ENCODE data around the gene MYO1C.
"Not testable (repeated sequence)": the region's sequence is repeated elsewhere in the genome, so short reads cannot be mapped to it uniquely, and the experiment has no call there.

Gene MYO1C

DNA sequence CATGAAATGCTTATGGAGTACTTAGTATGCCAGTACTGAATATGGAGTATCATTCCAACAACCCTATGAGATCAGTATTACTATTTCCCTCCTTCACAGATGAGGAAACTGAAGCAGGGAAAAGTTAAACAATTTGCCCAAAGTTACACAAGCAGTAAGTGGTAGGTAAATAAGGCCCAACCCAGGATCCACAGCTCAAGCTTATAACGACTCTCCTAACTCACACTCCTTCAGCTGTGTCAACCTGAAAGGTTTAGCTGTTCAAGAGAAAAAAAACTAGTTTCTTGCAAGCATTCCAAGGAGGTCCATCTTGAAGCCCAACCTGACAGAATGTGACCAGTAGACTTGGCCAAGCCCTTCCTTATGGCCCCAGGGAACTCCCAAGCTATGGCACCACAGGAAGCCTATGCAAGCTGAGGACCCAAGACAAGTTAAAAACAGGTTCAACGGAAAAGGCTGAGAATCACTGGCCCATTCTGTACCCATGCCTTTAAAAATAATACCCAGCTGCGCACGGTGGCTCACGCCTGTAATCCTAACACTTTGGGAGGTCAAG is 43.0 kb downstream of the MYO1C start:
- no peak overlapping the region for H3K4me3 ChIP-seq (ENCODE audit: control insufficient read depth, low read depth, low read length)
- TF ChIP-seq, protein P1, sequence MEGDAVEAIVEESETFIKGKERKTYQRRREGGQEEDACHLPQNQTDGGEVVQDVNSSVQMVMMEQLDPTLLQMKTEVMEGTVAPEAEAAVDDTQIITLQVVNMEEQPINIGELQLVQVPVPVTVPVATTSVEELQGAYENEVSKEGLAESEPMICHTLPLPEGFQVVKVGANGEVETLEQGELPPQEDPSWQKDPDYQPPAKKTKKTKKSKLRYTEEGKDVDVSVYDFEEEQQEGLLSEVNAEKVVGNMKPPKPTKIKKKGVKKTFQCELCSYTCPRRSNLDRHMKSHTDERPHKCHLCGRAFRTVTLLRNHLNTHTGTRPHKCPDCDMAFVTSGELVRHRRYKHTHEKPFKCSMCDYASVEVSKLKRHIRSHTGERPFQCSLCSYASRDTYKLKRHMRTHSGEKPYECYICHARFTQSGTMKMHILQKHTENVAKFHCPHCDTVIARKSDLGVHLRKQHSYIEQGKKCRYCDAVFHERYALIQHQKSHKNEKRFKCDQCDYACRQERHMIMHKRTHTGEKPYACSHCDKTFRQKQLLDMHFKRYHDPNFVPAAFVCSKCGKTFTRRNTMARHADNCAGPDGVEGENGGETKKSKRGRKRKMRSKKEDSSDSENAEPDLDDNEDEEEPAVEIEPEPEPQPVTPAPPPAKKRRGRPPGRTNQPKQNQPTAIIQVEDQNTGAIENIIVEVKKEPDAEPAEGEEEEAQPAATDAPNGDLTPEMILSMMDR (conservative IDR thresholded peaks at IDR 0.05; ENCODE audit: control insufficient read depth, insufficient read depth, low read depth, low read length): no peak
- DNase-seq (ENCODE audit: low read depth): no peak

DNA sequence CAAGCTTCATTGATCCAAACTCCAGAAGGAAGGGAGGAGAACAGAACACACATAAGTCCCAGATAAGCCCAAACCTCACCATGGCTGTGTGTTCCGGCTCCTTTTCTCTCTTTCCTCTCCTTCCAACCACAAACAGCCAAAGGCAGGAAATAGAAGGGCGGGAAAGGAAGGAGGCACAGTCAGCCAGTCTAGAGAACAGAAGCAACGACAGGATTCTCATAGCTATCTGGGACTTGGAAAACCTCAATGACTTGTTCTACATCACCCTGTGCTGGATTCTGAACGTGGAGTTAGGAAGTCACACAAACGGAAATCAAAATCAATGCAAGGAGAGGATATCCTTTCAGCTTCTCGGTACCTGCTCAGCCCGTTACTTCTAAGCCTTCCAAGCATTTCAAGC is 45.4 kb downstream of the MYO1C start:
- TF ChIP-seq, protein P1 (conservative IDR thresholded peaks at IDR 0.05; ENCODE audit: control insufficient read depth, insufficient read depth, low read depth, low read length): no peak
- no peak overlapping the region for H3K4me3 ChIP-seq (ENCODE audit: control insufficient read depth, low read depth, low read length)
- no peak for DNase-seq (ENCODE audit: low read depth)

DNA sequence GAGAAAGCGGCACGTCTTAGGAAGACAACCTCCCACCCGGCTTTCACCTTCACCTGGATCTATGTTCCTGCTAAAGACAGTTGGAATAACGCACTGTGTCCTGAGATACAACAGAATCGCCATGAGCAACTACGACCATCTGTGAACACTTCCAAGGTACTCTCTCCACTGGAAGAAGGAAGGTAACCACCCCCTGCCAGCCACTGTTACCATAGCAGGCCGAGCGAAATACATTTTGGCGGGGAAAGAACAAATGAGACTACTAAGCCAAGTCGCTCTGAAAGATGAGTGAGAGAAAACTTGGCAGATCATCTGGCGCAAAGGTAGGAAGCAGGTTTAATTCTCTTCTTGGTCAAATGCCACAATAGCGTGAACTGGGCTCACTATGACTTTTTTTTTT is 46.3 kb downstream of the MYO1C start:
- TF ChIP-seq, protein P1 (conservative IDR thresholded peaks at IDR 0.05; ENCODE audit: control insufficient read depth, insufficient read depth, low read depth, low read length): no peak
- H3K4me3 ChIP-seq (ENCODE audit: control insufficient read depth, low read depth, low read length): no peak overlapping the region
- no peak for DNase-seq (ENCODE audit: low read depth)

DNA sequence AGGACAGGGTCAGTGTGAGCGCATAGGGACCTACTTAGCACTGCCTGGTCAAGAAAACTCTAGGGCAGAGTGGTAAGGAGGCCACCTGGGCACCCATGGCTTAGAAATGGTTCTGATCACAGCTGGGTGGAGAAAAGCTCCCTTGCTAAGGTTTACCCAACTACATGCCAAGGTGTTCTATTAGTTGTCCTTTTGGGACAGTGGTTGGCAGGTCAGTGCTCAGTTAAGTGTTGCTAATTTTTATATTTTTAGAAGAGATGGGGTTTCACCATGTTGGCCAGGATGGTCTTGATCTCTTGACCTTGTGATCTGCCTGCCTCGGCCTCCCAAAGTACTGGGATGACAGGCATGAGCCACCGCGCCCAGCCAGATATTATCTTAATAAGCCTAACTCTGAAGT is 46.8 kb downstream of the MYO1C start:
- not testable (repeated sequence) for DNase-seq (ENCODE audit: low read depth); H3K4me3 ChIP-seq (ENCODE audit: control insufficient read depth, low read depth, low read length)

DNA sequence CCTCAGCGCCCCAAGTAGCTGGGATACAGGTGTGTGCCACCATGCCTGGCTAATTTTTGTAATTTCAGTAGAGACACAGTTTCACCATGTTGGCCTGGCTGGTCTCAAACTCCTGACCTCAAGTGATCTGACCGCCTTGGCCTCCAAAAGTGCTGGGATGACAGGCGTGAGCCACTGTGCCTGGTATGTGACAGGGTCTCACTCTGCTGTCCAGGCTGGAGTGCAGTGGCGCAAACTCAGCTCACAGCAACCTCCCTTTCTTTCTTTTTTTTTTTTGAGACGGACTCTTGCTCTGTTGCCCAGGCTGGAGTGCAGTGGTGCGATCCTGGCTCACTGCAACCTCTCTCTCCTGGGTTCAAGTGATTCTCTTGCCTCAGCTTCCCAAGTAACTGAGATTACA is 49.8 kb downstream of the MYO1C start:
- H3K4me3 ChIP-seq (ENCODE audit: control insufficient read depth, low read depth, low read length); DNase-seq (ENCODE audit: low read depth): not testable (repeated sequence)

DNA sequence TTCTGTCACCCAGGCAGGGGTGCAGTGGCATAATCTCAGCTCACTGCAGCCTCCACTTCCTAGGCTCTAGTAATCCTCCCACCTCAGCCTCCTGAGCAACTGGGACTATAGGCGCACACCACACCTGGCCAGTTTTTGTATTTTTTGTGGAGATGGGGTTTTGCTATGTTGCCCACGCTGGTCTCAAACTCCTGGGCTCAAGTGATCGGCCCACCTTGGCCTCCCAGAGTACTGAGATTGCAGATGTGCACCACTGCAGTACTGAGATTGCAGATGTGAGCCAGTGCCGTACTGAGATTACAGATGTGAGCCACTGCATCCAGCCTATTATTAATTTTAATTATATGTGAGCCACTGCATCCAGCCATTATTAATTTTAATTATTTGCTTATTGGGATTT is 50.3 kb downstream of the MYO1C start:
- TF ChIP-seq, protein P1 (conservative IDR thresholded peaks at IDR 0.05; ENCODE audit: control insufficient read depth, insufficient read depth, low read depth, low read length): no peak
- H3K4me3 ChIP-seq (ENCODE audit: control insufficient read depth, low read depth, low read length): no peak overlapping the region
- DNase-seq (ENCODE audit: low read depth): no peak

DNA sequence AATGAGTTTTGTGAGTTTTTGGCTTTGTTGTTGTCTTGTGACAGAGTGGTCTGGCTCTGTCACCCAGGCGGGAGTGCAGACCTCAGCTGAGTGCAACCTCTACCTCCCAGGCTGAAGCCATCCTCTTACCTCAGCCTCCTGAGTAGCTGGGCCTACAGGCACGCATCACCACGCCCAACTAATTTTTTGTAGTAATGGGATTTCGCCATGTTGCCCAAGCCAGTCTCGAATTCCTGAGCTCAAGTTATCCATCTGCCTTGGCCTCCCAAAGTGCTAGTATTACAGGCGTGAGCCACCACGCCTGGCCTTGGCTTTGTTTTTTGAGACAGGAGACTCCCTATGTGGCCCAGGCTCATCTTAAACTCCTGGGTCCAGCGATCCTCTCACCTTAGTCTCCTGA is 51.6 kb downstream of the MYO1C start:
- TF ChIP-seq, protein P1 (conservative IDR thresholded peaks at IDR 0.05; ENCODE audit: control insufficient read depth, insufficient read depth, low read depth, low read length): no peak
- DNase-seq (ENCODE audit: low read depth): no peak
- no peak overlapping the region for H3K4me3 ChIP-seq (ENCODE audit: control insufficient read depth, low read depth, low read length)

DNA sequence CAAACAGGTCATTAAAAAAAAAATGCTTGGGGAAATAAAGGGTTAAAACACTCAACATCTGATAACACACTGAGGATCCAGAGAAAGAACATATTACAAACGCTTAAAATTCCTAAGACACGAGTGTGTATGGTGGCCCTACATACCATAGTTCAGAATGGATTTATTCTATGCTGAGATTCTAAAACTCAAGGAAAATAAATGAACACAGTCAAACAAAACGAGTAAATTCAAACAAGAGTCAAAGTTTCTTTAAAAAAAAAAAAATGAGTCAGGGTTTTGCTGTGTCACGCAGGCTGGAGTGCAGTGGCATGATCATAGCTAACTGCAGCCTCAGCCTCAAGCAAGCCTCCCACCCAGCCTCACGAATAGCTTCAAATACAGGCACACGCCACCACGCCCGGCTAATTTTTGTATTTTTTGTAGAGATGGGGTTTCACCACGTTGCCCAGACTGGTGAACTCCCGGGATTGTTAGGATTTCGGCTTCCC is 53.8 kb downstream of the MYO1C start:
- H3K4me3 ChIP-seq (ENCODE audit: control insufficient read depth, low read depth, low read length): no peak overlapping the region
- peak; percentile 65 for DNase-seq (ENCODE audit: low read depth)

More for the DNA sequence above, 53.8 kb downstream of the MYO1C start:
- TF ChIP-seq, protein P1 (conservative IDR thresholded peaks at IDR 0.05; ENCODE audit: control insufficient read depth, insufficient read depth, low read depth, low read length): no peak
